GM12878 (cell line): ENCODE measurements around the gene IFIT2. TPM values are rescaled to one million over a fixed set of nuclear protein-coding genes. Genes with fewer than 3 reads are reported as not detected.

ENCODE experiments used
- ATAC-seq: fragments of 200-7000 bp; cut with Tn5 transposase; 3 replicates; pipeline ENCODE4 v1.9.1; 2020; ENCODE audit warnings: mild to moderate bottlenecking, moderate library complexity
- BruUV-seq: library from RNA; stranded (reverse); fragments of 400-500 nt; replicated peaks from 2 replicates; lab custom pipeline; 2021; lab: Mats Ljungman, UMichigan
- CTCF ChIA-PET: fragments of 300-600 bp; sonication (Branson Sonifier 250); formaldehyde crosslinking; extraction: SDS; loops from one replicate; lab custom pipeline; 2021; ENCODE audit warnings: inconsistent platforms; lab: Yijun Ruan, JAX
- POLR2A ChIA-PET: fragments of 350-600 bp; formaldehyde crosslinking; extraction: SDS; loops from one replicate; lab custom pipeline; 2021; ENCODE audit warnings: inconsistent platforms; lab: Charles Lee
- RAD21 ChIA-PET: fragments of 300-600 bp; sonication (Branson Sonifier 250); formaldehyde crosslinking; loops from one replicate; lab custom pipeline; 2023; ENCODE audit warnings: antibody characterized with exemption; ENCODE audit not compliant: unreplicated experiment; lab: Charles Lee
- SMC1A ChIA-PET: fragments of 300-600 bp; sonication (Branson Sonifier 250); formaldehyde crosslinking; loops from one replicate; lab custom pipeline; 2023; ENCODE audit not compliant: unreplicated experiment, uncharacterized antibody; lab: Charles Lee
- DNase-seq: peaks from one replicate; pipeline ENCODE4 v3.0.0-alpha.2; 2011; ENCODE audit warnings: low read depth, low spot score
- FAIRE-seq: peaks from 3 replicates; lab custom pipeline; 2011; peaks lifted over from hg19 to GRCh38; lab: Jason Lieb, UNC
- H2AFZ ChIP-seq: 2 replicates; pipeline ENCODE4 v1.6.0; 2011; ENCODE audit warnings: low read depth, low read length, control low read depth; ENCODE audit not compliant: control insufficient read depth
- H3K27ac ChIP-seq: 2 replicates; pipeline ENCODE4 v1.5.1; 2011; ENCODE audit warnings: control low read depth; ENCODE audit not compliant: control insufficient read depth, insufficient read depth
- H3K27me3 ChIP-seq, 2 experiments: replicated peaks in 1 of 2; 2 replicates each; pipeline versions ENCODE4 v1.6.0 to v1.6.1; 2011; ENCODE audit warnings: low read length in 1 of 2; ENCODE audit not compliant: control insufficient read depth in 2 of 2, insufficient read depth in 2 of 2
- H3K36me3 ChIP-seq, 2 experiments: 2 replicates each; pipeline ENCODE4 v1.5.1; 2011; ENCODE audit warnings: low read length in 1 of 2; ENCODE audit not compliant: control insufficient read depth in 2 of 2, insufficient read depth in 2 of 2
- H3K4me1 ChIP-seq: 2 replicates; pipeline ENCODE4 v1.6.1; 2011; ENCODE audit warnings: mild to moderate bottlenecking, low read length, moderate library complexity, mixed read lengths; ENCODE audit not compliant: control insufficient read depth, insufficient read depth
- H3K4me2 ChIP-seq: 2 replicates; pipeline ENCODE4 v1.6.0; 2011; ENCODE audit warnings: control low read depth; ENCODE audit not compliant: control insufficient read depth, insufficient read depth
- H3K4me3 ChIP-seq: fragments of 200-600 bp; sonication (generic); 2 replicates; pipeline ENCODE4 v1.5.1; 2016
- H3K79me2 ChIP-seq: 2 replicates; pipeline ENCODE4 v1.6.0; 2011; ENCODE audit warnings: low read length; ENCODE audit not compliant: control insufficient read depth, insufficient read depth
- H3K9ac ChIP-seq: 2 replicates; pipeline ENCODE4 v1.8.0; 2011; ENCODE audit warnings: low read length, control low read depth, mixed read lengths; ENCODE audit not compliant: control insufficient read depth, insufficient read depth
- H3K9me3 ChIP-seq: replicated peaks from 3 replicates; pipeline ENCODE4 v1.5.1; 2011; ENCODE audit warnings: mild to moderate bottlenecking, low read length; ENCODE audit not compliant: control insufficient read depth, insufficient read depth
- H4K20me1 ChIP-seq: 2 replicates; pipeline ENCODE4 v1.6.0; 2011; ENCODE audit not compliant: control insufficient read depth, insufficient read depth
- EP300 ChIP-seq, 2 experiments: fragments of 150-350 bp in 1 of 2; IDR thresholded peaks; 2 replicates each; pipeline ENCODE4 v1.6.1; 2011 to 2012; ENCODE audit warnings: low read depth in 2 of 2, low read length in 2 of 2, borderline replicate concordance in 1 of 2, improper control_type of control experiment in 1 of 2, inconsistent platforms in 1 of 2; ENCODE audit not compliant: control insufficient read depth in 1 of 2
- POLR2A ChIP-seq: IDR thresholded peaks from 2 replicates; pipeline ENCODE4 v1.6.1; 2011; ENCODE audit warnings: low read depth, mild to moderate bottlenecking, low read length
- POLR2AphosphoS2 ChIP-seq: IDR thresholded peaks from 2 replicates; pipeline ENCODE4 v1.6.1; 2011; ENCODE audit warnings: low read depth, mild to moderate bottlenecking, low read length, improper control_type of control experiment, moderate library complexity
- WGBS: methylation state at CpG from one replicate; pipeline ENCODE4 v1.1.6; 2016; ENCODE audit warnings: low lambda C conversion rate; ENCODE audit not compliant: insufficient replicate concordance, insufficient coverage; ENCODE audit errors: missing lambda C conversion rate; 5-methylcytosine and 5-hydroxymethylcytosine counted together
- in situ Hi-C: fragments of 300-500 bp; cut with MboI; formaldehyde crosslinking; loops from 9 replicates; pipeline ENCODE4 v1.14.3; 2018; ENCODE audit warnings: mixed read lengths
- intact Hi-C: fragments of 100-400 bp; cut with micrococcal nuclease; formaldehyde crosslinking; loops from one replicate; pipeline ENCODE4 v1.14.2; 2022; ENCODE audit not compliant: unreplicated experiment
- polyA plus RNA-seq, 11 experiments: library from polyadenylated mRNA; depleted of rRNA in 4 of 11; unstranded in 6 of 11; stranded (reverse) in 5 of 11; fragments of >200 nt; fragmentation: Nextera tagmentation in 4 of 11; fragmentation: Illumina TruSeq in 1 of 11; extraction: Ambion mirVana in 4 of 11; extraction: Trizol in 1 of 11; gene quantifications; 1 replicate in 1 of 11; 2 replicates in 10 of 11; pipeline versions ENCODE4 v1.2.1 to v1.2.3, GENCODE V29; 2011 to 2016; ENCODE audit warnings: inconsistent platforms in 2 of 11, missing spikeins in 2 of 11, low read depth in 1 of 11
- total RNA-seq, 4 experiments: library from RNA; depleted of rRNA in 3 of 4; stranded (reverse); fragments of >200 nt in 3 of 4; fragmentation: Illumina TruSeq in 1 of 4; extraction: Trizol in 1 of 4; gene quantifications; 2 replicates each; pipeline versions ENCODE4 v1.2.1 to v1.2.3, GENCODE V29; 2013 to 2021
- TF ChIP-seq, protein P1 (sequence below): IDR thresholded peaks from 2 replicates; pipeline ENCODE4 v1.6.1; 2012; ENCODE audit warnings: mild to moderate bottlenecking, low read depth, low read length
- TF ChIP-seq, protein P2 (sequence below): IDR thresholded peaks from 2 replicates; pipeline ENCODE4 v1.6.1; 2012; ENCODE audit warnings: low read length, inconsistent platforms

IFIT2 gene
- total and polyA plus RNA-seq, 10 of the 15 experiments (the other 5 are each of a cell fraction or from before 2014, with no cell fraction given) = 5.2 to 14.8 (median 9.7) TPM

DNA sequence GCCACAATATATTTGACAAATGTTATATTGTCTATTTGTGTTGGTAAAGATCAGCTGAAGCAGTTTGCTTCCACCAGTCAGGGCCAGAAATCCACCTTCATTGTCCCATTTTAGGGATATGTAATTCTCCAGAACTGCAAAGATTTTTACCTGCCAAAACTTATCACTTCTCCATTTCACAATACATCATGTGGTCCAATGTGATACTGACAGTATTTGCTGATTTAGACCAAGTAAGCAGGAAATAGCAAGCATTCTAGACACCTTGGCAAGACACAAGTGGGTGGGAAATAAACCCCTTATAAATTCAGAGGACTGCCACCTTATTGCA is 31.7 kb upstream of the IFIT2 start (continued):
- TF ChIP-seq, protein P1, sequence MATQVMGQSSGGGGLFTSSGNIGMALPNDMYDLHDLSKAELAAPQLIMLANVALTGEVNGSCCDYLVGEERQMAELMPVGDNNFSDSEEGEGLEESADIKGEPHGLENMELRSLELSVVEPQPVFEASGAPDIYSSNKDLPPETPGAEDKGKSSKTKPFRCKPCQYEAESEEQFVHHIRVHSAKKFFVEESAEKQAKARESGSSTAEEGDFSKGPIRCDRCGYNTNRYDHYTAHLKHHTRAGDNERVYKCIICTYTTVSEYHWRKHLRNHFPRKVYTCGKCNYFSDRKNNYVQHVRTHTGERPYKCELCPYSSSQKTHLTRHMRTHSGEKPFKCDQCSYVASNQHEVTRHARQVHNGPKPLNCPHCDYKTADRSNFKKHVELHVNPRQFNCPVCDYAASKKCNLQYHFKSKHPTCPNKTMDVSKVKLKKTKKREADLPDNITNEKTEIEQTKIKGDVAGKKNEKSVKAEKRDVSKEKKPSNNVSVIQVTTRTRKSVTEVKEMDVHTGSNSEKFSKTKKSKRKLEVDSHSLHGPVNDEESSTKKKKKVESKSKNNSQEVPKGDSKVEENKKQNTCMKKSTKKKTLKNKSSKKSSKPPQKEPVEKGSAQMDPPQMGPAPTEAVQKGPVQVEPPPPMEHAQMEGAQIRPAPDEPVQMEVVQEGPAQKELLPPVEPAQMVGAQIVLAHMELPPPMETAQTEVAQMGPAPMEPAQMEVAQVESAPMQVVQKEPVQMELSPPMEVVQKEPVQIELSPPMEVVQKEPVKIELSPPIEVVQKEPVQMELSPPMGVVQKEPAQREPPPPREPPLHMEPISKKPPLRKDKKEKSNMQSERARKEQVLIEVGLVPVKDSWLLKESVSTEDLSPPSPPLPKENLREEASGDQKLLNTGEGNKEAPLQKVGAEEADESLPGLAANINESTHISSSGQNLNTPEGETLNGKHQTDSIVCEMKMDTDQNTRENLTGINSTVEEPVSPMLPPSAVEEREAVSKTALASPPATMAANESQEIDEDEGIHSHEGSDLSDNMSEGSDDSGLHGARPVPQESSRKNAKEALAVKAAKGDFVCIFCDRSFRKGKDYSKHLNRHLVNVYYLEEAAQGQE = no peak

DNA sequence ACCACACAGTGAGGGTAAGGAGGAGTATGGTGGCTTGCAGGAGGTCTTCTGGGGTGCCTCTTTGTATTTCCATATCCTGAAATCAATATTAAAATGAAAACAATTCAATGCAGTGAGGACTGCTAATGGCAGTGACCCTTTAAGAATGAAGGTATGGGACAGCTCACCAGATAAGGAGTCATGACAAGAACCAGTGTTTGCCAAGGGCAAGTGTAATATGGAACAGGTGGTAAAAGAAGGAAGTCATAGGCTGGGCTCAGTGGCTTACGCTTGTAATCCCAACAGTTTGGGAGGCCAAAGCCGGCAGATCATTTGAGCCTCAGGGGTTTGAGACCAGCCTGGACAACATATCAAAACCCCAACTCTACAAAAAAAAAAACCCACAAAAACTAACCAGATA is 30.3 kb upstream of the IFIT2 start:
- in situ Hi-C loops = no loop called here
- ChIA-PET RAD21 (no interaction called here), POLR2A (no interaction called here), CTCF (interaction anchor here (1.2 to 3.1 kb wide), 3 partner anchors 20 to 112 kb away, joined by 3 to 15 read pairs (median 4); partner anchors contain the start of gene LIPA), SMC1A (interaction anchor here (1.3 to 3.6 kb wide), 2 partner anchors 30 to 97 kb away, joined by 3 to 25 read pairs; no protein-coding TSS in a partner anchor)
- Histone ChIP-seq H3K27me3 (no peaks in the 10 kb centered on the region), H3K4me2 (no peak overlapping the region), H3K79me2 (no peaks in the 10 kb centered on the region), H3K4me1 (no peaks in the 10 kb centered on the region), H3K9ac (no peak overlapping the region), H3K27ac (no peak overlapping the region), H3K4me3 (no peak overlapping the region), H2AFZ (no peak overlapping the region), H3K9me3 (no peaks in the 10 kb centered on the region), H4K20me1 (no peaks in the 10 kb centered on the region), H3K36me3 (no peaks in the 10 kb centered on the region)
- no peak for TF ChIP-seq EP300 (IDR thresholded peaks at IDR 0.05; ENCODE audit: borderline replicate concordance in 1 of 2, control insufficient read depth in 1 of 2, low read depth in 2 of 2, low read length in 2 of 2)
- no peak for TF ChIP-seq POLR2AphosphoS2
- TF ChIP-seq POLR2A = no peak
- TF ChIP-seq, protein P2, sequence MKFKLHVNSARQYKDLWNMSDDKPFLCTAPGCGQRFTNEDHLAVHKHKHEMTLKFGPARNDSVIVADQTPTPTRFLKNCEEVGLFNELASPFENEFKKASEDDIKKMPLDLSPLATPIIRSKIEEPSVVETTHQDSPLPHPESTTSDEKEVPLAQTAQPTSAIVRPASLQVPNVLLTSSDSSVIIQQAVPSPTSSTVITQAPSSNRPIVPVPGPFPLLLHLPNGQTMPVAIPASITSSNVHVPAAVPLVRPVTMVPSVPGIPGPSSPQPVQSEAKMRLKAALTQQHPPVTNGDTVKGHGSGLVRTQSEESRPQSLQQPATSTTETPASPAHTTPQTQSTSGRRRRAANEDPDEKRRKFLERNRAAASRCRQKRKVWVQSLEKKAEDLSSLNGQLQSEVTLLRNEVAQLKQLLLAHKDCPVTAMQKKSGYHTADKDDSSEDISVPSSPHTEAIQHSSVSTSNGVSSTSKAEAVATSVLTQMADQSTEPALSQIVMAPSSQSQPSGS = no peak
- WGBS = 94% methylated on average over 2 of the region's 2 CpGs
- intact Hi-C loops = no loop called here
- FAIRE-seq (no peak), DNase-seq (no peak), ATAC-seq (no peak)
- no TSS peak for BruUV-seq
